ENCODE measurements around the gene ZNF790. TPM values are rescaled to one million over a fixed set of nuclear protein-coding genes. Genes with fewer than 3 reads are reported as not detected.
A peak's percentile ranks its signal among the peaks of the same experiment; 100 is the strongest.

The ZNF790 gene
- total and polyA plus RNA-seq, 2 of the 13 experiments (the other 11 are each of a cell fraction or from before 2014, with no cell fraction given), result 1.3 to 5.3 TPM

GRCh38 chr19:36849701-36850558, 11.7 kb upstream of the ZNF790 start (continued):
- TF ChIP-seq SMARCC2 (IDR thresholded peaks at IDR 0.05) (no peak), NRL (CRISPR knock-in tag; IDR thresholded peaks at IDR 0.05; ENCODE audit: borderline replicate concordance) (no peak; the same call in 1 of the 2 replicates), PRPF4 (IDR thresholded peaks at IDR 0.05; ENCODE audit: low read depth, low read length, poor library complexity, severe bottlenecking) (no peak), RFXANK (CRISPR knock-in tag; IDR thresholded peaks at IDR 0.05) (no peak), ZNF792 (CRISPR knock-in tag; IDR thresholded peaks at IDR 0.05) (no peak), KMT2B (CRISPR knock-in tag; IDR thresholded peaks at IDR 0.05) (peak; percentile 40; the same call in 1 of the 2 replicates), YEATS2 (CRISPR knock-in tag; IDR thresholded peaks at IDR 0.05; ENCODE audit: borderline replicate concordance) (peak; percentile 22; the same call in 1 of the 2 replicates), ZNF431 (CRISPR knock-in tag; IDR thresholded peaks at IDR 0.05; ENCODE audit: borderline replicate concordance, low read depth) (no peak), ZNF260 (CRISPR knock-in tag; IDR thresholded peaks at IDR 0.05; ENCODE audit: borderline replicate concordance, low read depth) (no peak), MLXIP (CRISPR knock-in tag; IDR thresholded peaks at IDR 0.05; ENCODE audit: borderline replicate concordance) (no peak), AGO1 (IDR thresholded peaks at IDR 0.05; ENCODE audit: low read depth, low read length, poor library complexity, severe bottlenecking) (no peak), ZNF839 (CRISPR knock-in tag; IDR thresholded peaks at IDR 0.05; ENCODE audit: borderline replicate concordance) (no peak), ZNF383 (CRISPR knock-in tag; IDR thresholded peaks at IDR 0.05; ENCODE audit: borderline replicate concordance) (no peak), ZNF292 (CRISPR knock-in tag; IDR thresholded peaks at IDR 0.05; ENCODE audit: borderline replicate concordance, low read depth) (peak; percentile 64; the same call in 1 of the 2 replicates), IRX3 (CRISPR knock-in tag; IDR thresholded peaks at IDR 0.05; ENCODE audit: borderline replicate concordance, low read depth) (0 out of 2 replicates have a peak, but pooled peaks have one; percentile 54), POLR2G (IDR thresholded peaks at IDR 0.05; ENCODE audit: low read depth, low read length) (peak; percentile 53; the same call in 1 of the 2 replicates), ATM (IDR thresholded peaks at IDR 0.05; ENCODE audit: borderline replicate concordance) (no peak), KDM6A (CRISPR knock-in tag; IDR thresholded peaks at IDR 0.05; ENCODE audit: low read depth) (no peak), FOXA3 (CRISPR knock-in tag; IDR thresholded peaks at IDR 0.05) (peak; percentile 49; the same call in 1 of the 2 replicates)
- TF ChIP-seq, protein P1, sequence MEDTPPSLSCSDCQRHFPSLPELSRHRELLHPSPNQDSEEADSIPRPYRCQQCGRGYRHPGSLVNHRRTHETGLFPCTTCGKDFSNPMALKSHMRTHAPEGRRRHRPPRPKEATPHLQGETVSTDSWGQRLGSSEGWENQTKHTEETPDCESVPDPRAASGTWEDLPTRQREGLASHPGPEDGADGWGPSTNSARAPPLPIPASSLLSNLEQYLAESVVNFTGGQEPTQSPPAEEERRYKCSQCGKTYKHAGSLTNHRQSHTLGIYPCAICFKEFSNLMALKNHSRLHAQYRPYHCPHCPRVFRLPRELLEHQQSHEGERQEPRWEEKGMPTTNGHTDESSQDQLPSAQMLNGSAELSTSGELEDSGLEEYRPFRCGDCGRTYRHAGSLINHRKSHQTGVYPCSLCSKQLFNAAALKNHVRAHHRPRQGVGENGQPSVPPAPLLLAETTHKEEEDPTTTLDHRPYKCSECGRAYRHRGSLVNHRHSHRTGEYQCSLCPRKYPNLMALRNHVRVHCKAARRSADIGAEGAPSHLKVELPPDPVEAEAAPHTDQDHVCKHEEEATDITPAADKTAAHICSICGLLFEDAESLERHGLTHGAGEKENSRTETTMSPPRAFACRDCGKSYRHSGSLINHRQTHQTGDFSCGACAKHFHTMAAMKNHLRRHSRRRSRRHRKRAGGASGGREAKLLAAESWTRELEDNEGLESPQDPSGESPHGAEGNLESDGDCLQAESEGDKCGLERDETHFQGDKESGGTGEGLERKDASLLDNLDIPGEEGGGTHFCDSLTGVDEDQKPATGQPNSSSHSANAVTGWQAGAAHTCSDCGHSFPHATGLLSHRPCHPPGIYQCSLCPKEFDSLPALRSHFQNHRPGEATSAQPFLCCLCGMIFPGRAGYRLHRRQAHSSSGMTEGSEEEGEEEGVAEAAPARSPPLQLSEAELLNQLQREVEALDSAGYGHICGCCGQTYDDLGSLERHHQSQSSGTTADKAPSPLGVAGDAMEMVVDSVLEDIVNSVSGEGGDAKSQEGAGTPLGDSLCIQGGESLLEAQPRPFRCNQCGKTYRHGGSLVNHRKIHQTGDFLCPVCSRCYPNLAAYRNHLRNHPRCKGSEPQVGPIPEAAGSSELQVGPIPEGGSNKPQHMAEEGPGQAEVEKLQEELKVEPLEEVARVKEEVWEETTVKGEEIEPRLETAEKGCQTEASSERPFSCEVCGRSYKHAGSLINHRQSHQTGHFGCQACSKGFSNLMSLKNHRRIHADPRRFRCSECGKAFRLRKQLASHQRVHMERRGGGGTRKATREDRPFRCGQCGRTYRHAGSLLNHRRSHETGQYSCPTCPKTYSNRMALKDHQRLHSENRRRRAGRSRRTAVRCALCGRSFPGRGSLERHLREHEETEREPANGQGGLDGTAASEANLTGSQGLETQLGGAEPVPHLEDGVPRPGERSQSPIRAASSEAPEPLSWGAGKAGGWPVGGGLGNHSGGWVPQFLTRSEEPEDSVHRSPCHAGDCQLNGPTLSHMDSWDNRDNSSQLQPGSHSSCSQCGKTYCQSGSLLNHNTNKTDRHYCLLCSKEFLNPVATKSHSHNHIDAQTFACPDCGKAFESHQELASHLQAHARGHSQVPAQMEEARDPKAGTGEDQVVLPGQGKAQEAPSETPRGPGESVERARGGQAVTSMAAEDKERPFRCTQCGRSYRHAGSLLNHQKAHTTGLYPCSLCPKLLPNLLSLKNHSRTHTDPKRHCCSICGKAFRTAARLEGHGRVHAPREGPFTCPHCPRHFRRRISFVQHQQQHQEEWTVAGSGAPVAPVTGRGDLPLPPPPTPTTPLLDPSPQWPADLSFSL (CRISPR knock-in tag; IDR thresholded peaks at IDR 0.05), result peak; percentile 57; the same call in 1 of the 2 replicates
